Breast epithelium (tissue), 3 donors: Measurements from ENCODE around the gene PRDM15.

Experiments
- CTCF ChIP-seq, 3 donors: fragments of 450-650 bp; IDR thresholded peaks; one replicate each; pipeline ENCODE4 v1.5.1; 2016 to 2017; ENCODE audit warnings: antibody characterized with exemption in 3 of 3, mild to moderate bottlenecking in 3 of 3, moderate library complexity in 3 of 3
- POLR2A ChIP-seq: fragments of 450-650 bp; IDR thresholded peaks from one replicate; pipeline ENCODE4 v1.6.1; 2016; ENCODE audit warnings: antibody characterized with exemption, mild to moderate bottlenecking, moderate library complexity
- POLR2AphosphoS5 ChIP-seq, 3 donors: sonication (generic); formaldehyde crosslinking; IDR thresholded peaks; one replicate each; pipeline ENCODE4 v1.6.1; 2017; ENCODE audit warnings: antibody characterized with exemption in 3 of 3

GRCh38 chr21:41767606-41768436 is 111.3 kb downstream of the PRDM15 start:
- TF ChIP-seq CTCF (IDR thresholded peaks at IDR 0.05) (no peak), POLR2A (no peak), POLR2AphosphoS5 (IDR thresholded peaks at IDR 0.05) (no peak)
